ENCODE data around the gene TMA7.

Gene TMA7

GRCh38 chr3:48436855-48437254 lies 3.2 kb upstream of the TMA7 start:
- DNase-seq (ENCODE audit: low read depth) = no peak
- no peak overlapping the region for H3K4me3 ChIP-seq (ENCODE audit: low read depth, low read length)
- no peak for TF ChIP-seq CTCF (IDR thresholded peaks at IDR 0.05; ENCODE audit: control insufficient read depth, extremely low read depth, insufficient read depth)

GRCh38 chr3:48437812-48438211 lies 2.2 kb upstream of the TMA7 start:
- no peak for TF ChIP-seq CTCF (IDR thresholded peaks at IDR 0.05; ENCODE audit: control insufficient read depth, extremely low read depth, insufficient read depth)
- no peak for DNase-seq (ENCODE audit: low read depth)
- H3K4me3 ChIP-seq (ENCODE audit: low read depth, low read length) = no peak overlapping the region

- TF ChIP-seq CTCF (IDR thresholded peaks at IDR 0.05; ENCODE audit: control insufficient read depth, extremely low read depth, insufficient read depth) = no peak
- DNase-seq (ENCODE audit: low read depth) = no peak
- peak overlapping the region; percentile 96 for H3K4me3 ChIP-seq (ENCODE audit: low read depth, low read length)
These were observed 517 bp downstream of the TMA7 start for GRCh38 chr3:48440590-48440958.

GRCh38 chr3:48441940-48442339 lies 1.9 kb downstream of the TMA7 start:
- H3K4me3 ChIP-seq (ENCODE audit: low read depth, low read length) = no peak overlapping the region
- no peak for DNase-seq (ENCODE audit: low read depth)

GRCh38 chr3:48445277-48445882 lies 5.3 kb downstream of the TMA7 start:
- DNase-seq (ENCODE audit: low read depth) = no peak
- TF ChIP-seq CTCF (IDR thresholded peaks at IDR 0.05; ENCODE audit: control insufficient read depth, extremely low read depth, insufficient read depth) = no peak
- peak overlapping the region; percentile 91 for H3K4me3 ChIP-seq (ENCODE audit: low read depth, low read length)

More at GRCh38 chr3:48441940-48442339, 1.9 kb downstream of the TMA7 start:
- TF ChIP-seq CTCF (IDR thresholded peaks at IDR 0.05; ENCODE audit: control insufficient read depth, extremely low read depth, insufficient read depth) = no peak

GRCh38 chr3:48446043-48446424 lies 6.0 kb downstream of the TMA7 start:
- no peak for DNase-seq (ENCODE audit: low read depth)
- TF ChIP-seq CTCF (IDR thresholded peaks at IDR 0.05; ENCODE audit: control insufficient read depth, extremely low read depth, insufficient read depth) = no peak
- H3K4me3 ChIP-seq (ENCODE audit: low read depth, low read length) = peak overlapping the region; percentile 91

Data from LNCaP clone FGC (cell line).